KMS-11 (cell line): ENCODE data around the gene AOAH.

ENCODE experiments used
- H2AFZ ChIP-seq: fragments of 200-600 bp; sonication (generic); 2 replicates; pipeline ENCODE4 v1.6.1; 2016; ENCODE audit warnings: antibody characterized with exemption, mixed run types, low read depth
- H3K27ac ChIP-seq: fragments of 200-600 bp; sonication (generic); 2 replicates; pipeline ENCODE4 v1.6.1; 2016; ENCODE audit warnings: mild to moderate bottlenecking, mixed run types
- H3K27me3 ChIP-seq: fragments of 200-600 bp; sonication (generic); 2 replicates; pipeline ENCODE4 v1.6.1; 2017; ENCODE audit warnings: mild to moderate bottlenecking, low read depth, mixed run types, moderate library complexity; ENCODE audit not compliant: insufficient read depth
- H3K36me3 ChIP-seq: fragments of 200-600 bp; sonication (generic); 2 replicates; pipeline ENCODE4 v1.6.1; 2017; ENCODE audit warnings: mild to moderate bottlenecking, mixed run types; ENCODE audit not compliant: insufficient read depth
- H3K4me1 ChIP-seq: fragments of 200-600 bp; sonication (generic); 2 replicates; pipeline ENCODE4 v1.6.1; 2016; ENCODE audit warnings: mild to moderate bottlenecking, low read depth, mixed run types; ENCODE audit not compliant: poor library complexity, severe bottlenecking
- H3K4me2 ChIP-seq: fragments of 200-600 bp; sonication (generic); 2 replicates; pipeline ENCODE4 v1.7.0; 2016; ENCODE audit warnings: mild to moderate bottlenecking, mixed run types
- H3K4me3 ChIP-seq: fragments of 200-600 bp; sonication (generic); IDR thresholded peaks from 2 replicates; pipeline ENCODE4 v1.6.1; 2017; ENCODE audit warnings: low read depth, low read length, mixed read lengths; ENCODE audit not compliant: insufficient read depth
- H3K79me2 ChIP-seq: fragments of 200-600 bp; sonication (generic); 2 replicates; pipeline ENCODE4 v1.6.1; 2016; ENCODE audit warnings: low read depth, mixed run types; ENCODE audit not compliant: insufficient read depth
- H3K9ac ChIP-seq: fragments of 200-600 bp; sonication (generic); 2 replicates; pipeline ENCODE4 v1.6.1; 2016; ENCODE audit warnings: mild to moderate bottlenecking, mixed run types
- H4K20me1 ChIP-seq: fragments of 200-600 bp; sonication (generic); 2 replicates; pipeline ENCODE4 v1.6.1; 2016; ENCODE audit warnings: mild to moderate bottlenecking, mixed run types; ENCODE audit not compliant: insufficient read depth
- TF ChIP-seq, protein P1 (sequence below): fragments of 200-600 bp; sonication (generic); conservative IDR thresholded peaks from 2 replicates; pipeline ENCODE4 v1.6.1; 2017; ENCODE audit warnings: low read depth, mild to moderate bottlenecking, antibody characterized with exemption, low read length, moderate library complexity, mixed read lengths

AOAH gene, protein sequence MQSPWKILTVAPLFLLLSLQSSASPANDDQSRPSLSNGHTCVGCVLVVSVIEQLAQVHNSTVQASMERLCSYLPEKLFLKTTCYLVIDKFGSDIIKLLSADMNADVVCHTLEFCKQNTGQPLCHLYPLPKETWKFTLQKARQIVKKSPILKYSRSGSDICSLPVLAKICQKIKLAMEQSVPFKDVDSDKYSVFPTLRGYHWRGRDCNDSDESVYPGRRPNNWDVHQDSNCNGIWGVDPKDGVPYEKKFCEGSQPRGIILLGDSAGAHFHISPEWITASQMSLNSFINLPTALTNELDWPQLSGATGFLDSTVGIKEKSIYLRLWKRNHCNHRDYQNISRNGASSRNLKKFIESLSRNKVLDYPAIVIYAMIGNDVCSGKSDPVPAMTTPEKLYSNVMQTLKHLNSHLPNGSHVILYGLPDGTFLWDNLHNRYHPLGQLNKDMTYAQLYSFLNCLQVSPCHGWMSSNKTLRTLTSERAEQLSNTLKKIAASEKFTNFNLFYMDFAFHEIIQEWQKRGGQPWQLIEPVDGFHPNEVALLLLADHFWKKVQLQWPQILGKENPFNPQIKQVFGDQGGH

GRCh38 chr7:36723951-36724664 lies at the start of gene AOAH:
Gene AOAH, minus strand, starts transcription at chr7:36724494. Its CDS starts 346 bp downstream, at chr7:36724148.
- no peak within 1 kb of the TSS for H3K27ac ChIP-seq
- no peak within 1 kb of the TSS for H2AFZ ChIP-seq
- TF ChIP-seq, protein P1, sequence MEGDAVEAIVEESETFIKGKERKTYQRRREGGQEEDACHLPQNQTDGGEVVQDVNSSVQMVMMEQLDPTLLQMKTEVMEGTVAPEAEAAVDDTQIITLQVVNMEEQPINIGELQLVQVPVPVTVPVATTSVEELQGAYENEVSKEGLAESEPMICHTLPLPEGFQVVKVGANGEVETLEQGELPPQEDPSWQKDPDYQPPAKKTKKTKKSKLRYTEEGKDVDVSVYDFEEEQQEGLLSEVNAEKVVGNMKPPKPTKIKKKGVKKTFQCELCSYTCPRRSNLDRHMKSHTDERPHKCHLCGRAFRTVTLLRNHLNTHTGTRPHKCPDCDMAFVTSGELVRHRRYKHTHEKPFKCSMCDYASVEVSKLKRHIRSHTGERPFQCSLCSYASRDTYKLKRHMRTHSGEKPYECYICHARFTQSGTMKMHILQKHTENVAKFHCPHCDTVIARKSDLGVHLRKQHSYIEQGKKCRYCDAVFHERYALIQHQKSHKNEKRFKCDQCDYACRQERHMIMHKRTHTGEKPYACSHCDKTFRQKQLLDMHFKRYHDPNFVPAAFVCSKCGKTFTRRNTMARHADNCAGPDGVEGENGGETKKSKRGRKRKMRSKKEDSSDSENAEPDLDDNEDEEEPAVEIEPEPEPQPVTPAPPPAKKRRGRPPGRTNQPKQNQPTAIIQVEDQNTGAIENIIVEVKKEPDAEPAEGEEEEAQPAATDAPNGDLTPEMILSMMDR, result no peak
- H3K4me1 ChIP-seq, result no peaks in the 10 kb centered on the region
- no peaks in the 10 kb centered on the region for H3K27me3 ChIP-seq
- no peaks in the 10 kb centered on the region for H3K79me2 ChIP-seq
- no peaks in the 10 kb centered on the region for H4K20me1 ChIP-seq
- H3K4me3 ChIP-seq, result no peak within 1 kb of the TSS
- H3K36me3 ChIP-seq, result no peaks in the 10 kb centered on the region
- H3K4me2 ChIP-seq, result no peak within 1 kb of the TSS
- H3K9ac ChIP-seq, result no peak within 1 kb of the TSS

- Histone ChIP-seq H3K9ac (no peak overlapping the region), H3K4me3 (no peak overlapping the region), H3K4me2 (no peak overlapping the region), H3K36me3 (no peaks in the 10 kb centered on the region), H3K27ac (no peak overlapping the region), H3K79me2 (no peaks in the 10 kb centered on the region), H4K20me1 (no peaks in the 10 kb centered on the region), H3K27me3 (no peaks in the 10 kb centered on the region), H2AFZ (no peak overlapping the region), H3K4me1 (no peaks in the 10 kb centered on the region)
- TF ChIP-seq, protein P1, result no peak
These were observed 42.2 kb upstream of the AOAH start for GRCh38 chr7:36766451-36766850.

GRCh38 chr7:36765605-36766004 lies 41.3 kb upstream of the AOAH start:
- Histone ChIP-seq H2AFZ (no peak overlapping the region), H3K9ac (no peak overlapping the region), H3K79me2 (no peaks in the 10 kb centered on the region), H3K4me2 (no peak overlapping the region), H3K27ac (no peak overlapping the region), H3K27me3 (no peaks in the 10 kb centered on the region), H3K4me3 (no peak overlapping the region), H3K36me3 (no peaks in the 10 kb centered on the region), H4K20me1 (no peaks in the 10 kb centered on the region), H3K4me1 (no peaks in the 10 kb centered on the region)
- TF ChIP-seq, protein P1, result no peak

GRCh38 chr7:36764929-36765328 lies 40.6 kb upstream of the AOAH start:
- H3K36me3 ChIP-seq, result no peaks in the 10 kb centered on the region
- no peaks in the 10 kb centered on the region for H3K27me3 ChIP-seq
- no peak overlapping the region for H2AFZ ChIP-seq
- no peaks in the 10 kb centered on the region for H3K79me2 ChIP-seq
- H3K4me3 ChIP-seq, result no peak overlapping the region
- no peak overlapping the region for H3K27ac ChIP-seq
- no peaks in the 10 kb centered on the region for H3K4me1 ChIP-seq
- TF ChIP-seq, protein P1, result no peak
- no peak overlapping the region for H3K9ac ChIP-seq
- H4K20me1 ChIP-seq, result no peaks in the 10 kb centered on the region
- no peak overlapping the region for H3K4me2 ChIP-seq
